Measurements from ENCODE around the gene RAD51B. TPM values are rescaled to one million over a fixed set of nuclear protein-coding genes. Genes with fewer than 3 reads are reported as not detected.

The RAD51B gene
- total RNA-seq, 1 experiment from 2014 or later, result 23.3 TPM

- BruUV-seq (replicated peaks), result no TSS peak
Observed at GRCh38 chr14:68417009-68417650, 597.6 kb downstream of the RAD51B start.

GRCh38 chr14:68418174-68419118, 598.9 kb downstream of the RAD51B start:
- ChIA-PET CTCF (no interaction called here), POLR2A (ENCODE audit: low non-redundant PET) (no interaction called here)
- Histone ChIP-seq H3K4me3 (ENCODE audit: low read depth, low read length, poor library complexity, severe bottlenecking) (no peak overlapping the region), H3K36me3 (ENCODE audit: insufficient read depth, low read length, poor library complexity, severe bottlenecking) (no peaks in the 10 kb centered on the region), H3K27ac (ENCODE audit: low read depth, low read length, poor library complexity, severe bottlenecking) (no peak overlapping the region), H3K9me3 (ENCODE audit: low read depth, low read length, poor library complexity, severe bottlenecking) (no peaks in the 10 kb centered on the region), H3K4me1 (ENCODE audit: insufficient read depth, low read length, poor library complexity, severe bottlenecking) (no peaks in the 10 kb centered on the region), H3K27me3 (replicated peaks; ENCODE audit: insufficient read depth, low read depth, low read length, poor library complexity) (no peaks in the 10 kb centered on the region)
- intact Hi-C loops (cut with micrococcal nuclease; ENCODE audit: unreplicated experiment), result no loop called here
- BruUV-seq (replicated peaks), result no TSS peak
- TF ChIP-seq EZH2 (IDR thresholded peaks at IDR 0.05; ENCODE audit: borderline replicate concordance, low read depth, low read length, poor library complexity, severe bottlenecking), result no peak
- no peak for TF ChIP-seq CTCF (conservative IDR thresholded peaks at IDR 0.05; ENCODE audit: low read depth, low read length)
- DNase-seq (ENCODE audit: low spot score), result no peak

More at GRCh38 chr14:68417009-68417650, 597.6 kb downstream of the RAD51B start:
- H3K4me3 ChIP-seq (ENCODE audit: low read depth, low read length, poor library complexity, severe bottlenecking), result no peak overlapping the region
- H3K27ac ChIP-seq (ENCODE audit: low read depth, low read length, poor library complexity, severe bottlenecking), result no peak overlapping the region
- H3K4me1 ChIP-seq (ENCODE audit: insufficient read depth, low read length, poor library complexity, severe bottlenecking), result no peaks in the 10 kb centered on the region
- ChIA-PET CTCF (no interaction called here), POLR2A (ENCODE audit: low non-redundant PET) (no interaction called here)
- intact Hi-C loops (cut with micrococcal nuclease; ENCODE audit: unreplicated experiment), result no loop called here
- no peaks in the 10 kb centered on the region for H3K36me3 ChIP-seq (ENCODE audit: insufficient read depth, low read length, poor library complexity, severe bottlenecking)
- no peak for TF ChIP-seq EZH2 (IDR thresholded peaks at IDR 0.05; ENCODE audit: borderline replicate concordance, low read depth, low read length, poor library complexity, severe bottlenecking)
- TF ChIP-seq CTCF (conservative IDR thresholded peaks at IDR 0.05; ENCODE audit: low read depth, low read length), result no peak
- no peaks in the 10 kb centered on the region for H3K27me3 ChIP-seq (replicated peaks; ENCODE audit: insufficient read depth, low read depth, low read length, poor library complexity)
- no peaks in the 10 kb centered on the region for H3K9me3 ChIP-seq (ENCODE audit: low read depth, low read length, poor library complexity, severe bottlenecking)
- DNase-seq (ENCODE audit: low spot score), result no peak

- ChIA-PET POLR2A (ENCODE audit: low non-redundant PET) (no interaction called here), CTCF (no interaction called here)
- intact Hi-C loops (cut with micrococcal nuclease; ENCODE audit: unreplicated experiment), result no loop called here
- Histone ChIP-seq H3K4me3 (ENCODE audit: low read depth, low read length, poor library complexity, severe bottlenecking) (no peak overlapping the region), H3K9me3 (ENCODE audit: low read depth, low read length, poor library complexity, severe bottlenecking) (no peaks in the 10 kb centered on the region), H3K27ac (ENCODE audit: low read depth, low read length, poor library complexity, severe bottlenecking) (no peak overlapping the region), H3K4me1 (ENCODE audit: insufficient read depth, low read length, poor library complexity, severe bottlenecking) (no peaks in the 10 kb centered on the region), H3K27me3 (replicated peaks; ENCODE audit: insufficient read depth, low read depth, low read length, poor library complexity) (no peaks in the 10 kb centered on the region), H3K36me3 (ENCODE audit: insufficient read depth, low read length, poor library complexity, severe bottlenecking) (no peaks in the 10 kb centered on the region)
- no TSS peak for BruUV-seq (replicated peaks)
- peak; percentile 8 for DNase-seq (ENCODE audit: low spot score)
- TF ChIP-seq EZH2 (IDR thresholded peaks at IDR 0.05; ENCODE audit: borderline replicate concordance, low read depth, low read length, poor library complexity, severe bottlenecking) (no peak), CTCF (conservative IDR thresholded peaks at IDR 0.05; ENCODE audit: low read depth, low read length) (no peak)
Observed at GRCh38 chr14:68420350-68420749, 600.8 kb downstream of the RAD51B start.

Measured in A673 (cell line).